GM23338 (cell line): Measurements from ENCODE around the gene RASSF1.

Source experiments
- CTCF ChIP-seq, 2 experiments: fragments of 200-600 bp in 1 of 2; sonication (generic) in 1 of 2; conservative IDR thresholded peaks; 2 replicates each; pipeline versions ENCODE4 v1.5.1 to v1.6.1; 2016 to 2017; ENCODE audit warnings: antibody characterized with exemption in 2 of 2, low read depth in 2 of 2, mild to moderate bottlenecking in 2 of 2, moderate library complexity in 1 of 2
- EZH2phosphoT487 ChIP-seq: fragments of 200-600 bp; sonication (generic); IDR thresholded peaks from one replicate; pipeline ENCODE4 v1.8.1; 2018; ENCODE audit warnings: antibody characterized with exemption; ENCODE audit not compliant: unreplicated experiment
- POLR2AphosphoS5 ChIP-seq: IDR thresholded peaks from 2 replicates; pipeline ENCODE4 v1.6.1; 2016; ENCODE audit warnings: antibody characterized with exemption, low read depth
- REST ChIP-seq: IDR thresholded peaks from one replicate; pipeline ENCODE4 v1.6.1; 2018; ENCODE audit warnings: antibody characterized with exemption; ENCODE audit not compliant: unreplicated experiment

GRCh38 chr3:50333744-50334328 lies 6.8 kb downstream of the RASSF1 start:
- TF ChIP-seq CTCF (conservative IDR thresholded peaks at IDR 0.05; ENCODE audit: low read depth in 2 of 2) (no peak), REST (no peak), POLR2AphosphoS5 (no peak), EZH2phosphoT487 (no peak)
